H54 (cell line): ENCODE data around the gene FBXO10.
A peak's percentile ranks its signal among the peaks of the same experiment; 100 is the strongest.
"Not testable (repeated sequence)": the region's sequence is repeated elsewhere in the genome, so short reads cannot be mapped to it uniquely, and the experiment has no call there.

Experiments
- DNase-seq: peaks from one replicate; pipeline ENCODE4 v3.0.0; 2011; ENCODE audit warnings: low spot score, mixed read lengths; ENCODE audit not compliant: insufficient read length
- FAIRE-seq: peaks from 3 replicates; lab custom pipeline; 2011; peaks lifted over from hg19 to GRCh38; lab: Jason Lieb, UNC
- POLR2A ChIP-seq: IDR thresholded peaks from 2 replicates; pipeline ENCODE4 v1.6.1; 2011; ENCODE audit warnings: low read depth, mild to moderate bottlenecking, low read length

The FBXO10 gene

GRCh38 chr9:37485389-37486255 is 90.6 kb downstream of the FBXO10 start, which contains the start of gene POLR1E:
TSS of gene POLR1E (plus strand) at chr9:37485948. CDS start at chr9:37486048, 100 bp downstream.
- DNase-seq (peak; percentile 87), FAIRE-seq (peak; percentile 67)
- TF ChIP-seq POLR2A: peak; percentile 65

- FAIRE-seq: no peak
- DNase-seq: no peak
- no peak for TF ChIP-seq POLR2A
Observed at GRCh38 chr9:37480759-37481158, 95.4 kb downstream of the FBXO10 start.

- FAIRE-seq, DNase-seq: not testable (repeated sequence)
Observed at GRCh38 chr9:37477987-37478619, 98.1 kb downstream of the FBXO10 start.

- not testable (repeated sequence) for FAIRE-seq, DNase-seq
Observed at GRCh38 chr9:37477443-37477842, 98.7 kb downstream of the FBXO10 start.

GRCh38 chr9:37476930-37477329 is 99.2 kb downstream of the FBXO10 start:
- no peak for FAIRE-seq
- no peak for DNase-seq
- TF ChIP-seq POLR2A: no peak

GRCh38 chr9:37474438-37474837 is 101.7 kb downstream of the FBXO10 start:
- no peak for FAIRE-seq
- no peak for DNase-seq
- no peak for TF ChIP-seq POLR2A

GRCh38 chr9:37473982-37474381 is 102.2 kb downstream of the FBXO10 start:
- DNase-seq, FAIRE-seq: not testable (repeated sequence)

- no peak for TF ChIP-seq POLR2A
- DNase-seq (peak; percentile 33), FAIRE-seq (peak; percentile 90)
Observed at GRCh38 chr9:37471942-37472684, 104.1 kb downstream of the FBXO10 start.

- no peak for TF ChIP-seq POLR2A
- FAIRE-seq (no peak), DNase-seq (no peak)
Observed at GRCh38 chr9:37468620-37469019, 107.6 kb downstream of the FBXO10 start.

- FAIRE-seq, DNase-seq: not testable (repeated sequence)
Observed at GRCh38 chr9:37467530-37467929, 108.7 kb downstream of the FBXO10 start.

- peak; percentile 63 for TF ChIP-seq POLR2A
- DNase-seq: peak; percentile 19
- FAIRE-seq: no peak
Observed at GRCh38 chr9:37466037-37466709, 110.0 kb downstream of the FBXO10 start.

- DNase-seq (peak; percentile 61), FAIRE-seq (peak; percentile 93)
- peak; percentile 57; the same call in 1 of the 2 replicates for TF ChIP-seq POLR2A
Observed at GRCh38 chr9:37465249-37466036, 110.7 kb downstream of the FBXO10 start, which contains the start of gene ZBTB5. TSS of gene ZBTB5 (minus strand) at chr9:37465450. CDS start at chr9:37442551, 22,899 bp downstream.
